Activated T-helper 1 cell treated with Interleukin-2 at 50 U/mL for 16 hours (primary cell): ENCODE measurements around the gene IBA57.
"Not testable (repeated sequence)": the region's sequence is repeated elsewhere in the genome, so short reads cannot be mapped to it uniquely, and the experiment has no call there.

Experiments
- DNase-seq: peaks from one replicate; pipeline ENCODE4 v3.0.0-alpha.2; 2020; ENCODE audit warnings: low read depth

The IBA57 gene

GRCh38 chr1:228226956-228227791, 61.6 kb downstream of the IBA57 start:
- DNase-seq = no peak

GRCh38 chr1:228228147-228228546, 62.5 kb downstream of the IBA57 start:
- not testable (repeated sequence) for DNase-seq

GRCh38 chr1:228228601-228229074, 63.0 kb downstream of the IBA57 start:
- no peak for DNase-seq

GRCh38 chr1:228231189-228231588, 65.6 kb downstream of the IBA57 start:
- no peak for DNase-seq
